GM19328 (cell line): ENCODE results near the gene SCLT1.

ENCODE experiments used
- ATAC-seq: cut with Tn5 transposase; IDR thresholded peaks from one replicate; pipeline ENCODE4 v1.9.1; 2021; ENCODE audit warnings: mild to moderate bottlenecking, moderate library complexity; ENCODE audit not compliant: unreplicated experiment

The SCLT1 gene

GRCh38 chr4:128847082-128847724, 246.1 kb downstream of the SCLT1 start:
- ATAC-seq = no peak

GRCh38 chr4:128846063-128846462, 247.3 kb downstream of the SCLT1 start:
- no peak for ATAC-seq

- no peak for ATAC-seq
Measured at GRCh38 chr4:128844931-128845330, 248.4 kb downstream of the SCLT1 start.

- ATAC-seq = no peak
Measured at GRCh38 chr4:128841402-128841801, 251.9 kb downstream of the SCLT1 start.

GRCh38 chr4:128840711-128841318, 252.5 kb downstream of the SCLT1 start:
- ATAC-seq = no peak

- ATAC-seq = no peak
Measured at GRCh38 chr4:128837679-128838078, 255.7 kb downstream of the SCLT1 start.

GRCh38 chr4:128837198-128837597, 256.1 kb downstream of the SCLT1 start:
- ATAC-seq = no peak

- no peak for ATAC-seq
Measured at GRCh38 chr4:128835498-128836222, 257.7 kb downstream of the SCLT1 start.
